HG03378 (cell line): ENCODE data around the gene TRIM54.
"Not testable (repeated sequence)": the region's sequence is repeated elsewhere in the genome, so short reads cannot be mapped to it uniquely, and the experiment has no call there.

ENCODE experiments used
- ATAC-seq: cut with Tn5 transposase; IDR thresholded peaks from one replicate; pipeline ENCODE4 v1.9.1; 2021; ENCODE audit warnings: mild to moderate bottlenecking, moderate library complexity; ENCODE audit not compliant: unreplicated experiment

The TRIM54 gene

GRCh38 chr2:27256855-27257454 is 25.3 kb upstream of the TRIM54 start:
- no peak for ATAC-seq

- no peak for ATAC-seq
Measured at GRCh38 chr2:27258051-27258450, 24.2 kb upstream of the TRIM54 start.

- no peak for ATAC-seq
Measured at GRCh38 chr2:27261241-27261925, 20.8 kb upstream of the TRIM54 start.

- no peak for ATAC-seq
Measured at GRCh38 chr2:27261926-27262298, 20.3 kb upstream of the TRIM54 start.

GRCh38 chr2:27262379-27263286 is 19.6 kb upstream of the TRIM54 start, which contains the start of gene SLC30A3:
SLC30A3 (minus strand) TSS chr2:27263047; CDS start chr2:27262906, 141 bp downstream.
- no peak for ATAC-seq

- ATAC-seq = no peak
Measured at GRCh38 chr2:27263287-27264252, 18.7 kb upstream of the TRIM54 start.

GRCh38 chr2:27264253-27264752 is 17.9 kb upstream of the TRIM54 start:
- no peak for ATAC-seq

GRCh38 chr2:27264753-27265535 is 17.3 kb upstream of the TRIM54 start:
- no peak for ATAC-seq

GRCh38 chr2:27265536-27265870 is 16.7 kb upstream of the TRIM54 start:
- ATAC-seq = no peak

- not testable (repeated sequence) for ATAC-seq
Measured at GRCh38 chr2:27268296-27268695, 13.9 kb upstream of the TRIM54 start.

- ATAC-seq = no peak
Measured at GRCh38 chr2:27270131-27270530, 12.1 kb upstream of the TRIM54 start.

- ATAC-seq = no peak
Measured at GRCh38 chr2:27270670-27271069, 11.6 kb upstream of the TRIM54 start.

- no peak for ATAC-seq
Measured at GRCh38 chr2:27271631-27272340, 10.4 kb upstream of the TRIM54 start.

- ATAC-seq = not testable (repeated sequence)
Measured at GRCh38 chr2:27272537-27273522, 9.4 kb upstream of the TRIM54 start.

GRCh38 chr2:27275211-27276150 is 6.7 kb upstream of the TRIM54 start, which contains the start of gene DNAJC5G:
DNAJC5G (plus strand) TSS chr2:27275433; CDS start chr2:27276729, 1,296 bp downstream.
- ATAC-seq = no peak

GRCh38 chr2:27278010-27278409 is 4.2 kb upstream of the TRIM54 start:
- no peak for ATAC-seq

- no peak for ATAC-seq
Measured at GRCh38 chr2:27280826-27281225, 1.4 kb upstream of the TRIM54 start.
